Amygdala (tissue), 56 donors: Measurements from ENCODE around the gene IL16.

Source experiments
- DNase-seq, 56 donors: peaks; one replicate each; lab custom pipeline; 2025; lab: John Stamatoyannopoulos, UW

IL16 gene

GRCh38 chr15:81254277-81254915, 57.7 kb downstream of the IL16 start:
- no peak for DNase-seq

GRCh38 chr15:81254916-81255290, 58.2 kb downstream of the IL16 start:
- no peak for DNase-seq

GRCh38 chr15:81255315-81255957, 58.8 kb downstream of the IL16 start:
- no peak for DNase-seq

GRCh38 chr15:81255958-81256320, 59.3 kb downstream of the IL16 start:
- no peak for DNase-seq

GRCh38 chr15:81256916-81257315, 60.2 kb downstream of the IL16 start:
- no peak for DNase-seq

GRCh38 chr15:81257435-81257834, 60.8 kb downstream of the IL16 start:
- DNase-seq, result no peak

- DNase-seq, result no peak
Measured at GRCh38 chr15:81258455-81258854, 61.8 kb downstream of the IL16 start.

GRCh38 chr15:81259760-81260298, 63.1 kb downstream of the IL16 start:
- no peak for DNase-seq

- no peak for DNase-seq
Measured at GRCh38 chr15:81261172-81261811, 64.6 kb downstream of the IL16 start.

- no peak for DNase-seq
Measured at GRCh38 chr15:81263477-81263876, 66.8 kb downstream of the IL16 start.

- no peak for DNase-seq
Measured at GRCh38 chr15:81264072-81264857, 67.6 kb downstream of the IL16 start.

- DNase-seq, result peak in 1 of 56 donors; percentile 26
Measured at GRCh38 chr15:81265256-81265943, 68.7 kb downstream of the IL16 start.

- peak in 53 of 56 donors; percentile 13 to 88 (median 55) for DNase-seq
Measured at GRCh38 chr15:81265944-81266775, 69.5 kb downstream of the IL16 start.

- DNase-seq, result no peak
Measured at GRCh38 chr15:81268340-81268739, 71.7 kb downstream of the IL16 start.

- DNase-seq, result no peak
Measured at GRCh38 chr15:81268881-81269601, 72.4 kb downstream of the IL16 start.

- no peak for DNase-seq
Measured at GRCh38 chr15:81270188-81270587, 73.5 kb downstream of the IL16 start.

GRCh38 chr15:81270781-81271491, 74.3 kb downstream of the IL16 start:
- no peak for DNase-seq
